ENCODE results near the gene MEIS3.

MEIS3 gene

GRCh38 chr19:47358936-47359335 lies 60.4 kb downstream of the MEIS3 start:
- DNase-seq (ENCODE audit: low read depth) = no peak

DNA sequence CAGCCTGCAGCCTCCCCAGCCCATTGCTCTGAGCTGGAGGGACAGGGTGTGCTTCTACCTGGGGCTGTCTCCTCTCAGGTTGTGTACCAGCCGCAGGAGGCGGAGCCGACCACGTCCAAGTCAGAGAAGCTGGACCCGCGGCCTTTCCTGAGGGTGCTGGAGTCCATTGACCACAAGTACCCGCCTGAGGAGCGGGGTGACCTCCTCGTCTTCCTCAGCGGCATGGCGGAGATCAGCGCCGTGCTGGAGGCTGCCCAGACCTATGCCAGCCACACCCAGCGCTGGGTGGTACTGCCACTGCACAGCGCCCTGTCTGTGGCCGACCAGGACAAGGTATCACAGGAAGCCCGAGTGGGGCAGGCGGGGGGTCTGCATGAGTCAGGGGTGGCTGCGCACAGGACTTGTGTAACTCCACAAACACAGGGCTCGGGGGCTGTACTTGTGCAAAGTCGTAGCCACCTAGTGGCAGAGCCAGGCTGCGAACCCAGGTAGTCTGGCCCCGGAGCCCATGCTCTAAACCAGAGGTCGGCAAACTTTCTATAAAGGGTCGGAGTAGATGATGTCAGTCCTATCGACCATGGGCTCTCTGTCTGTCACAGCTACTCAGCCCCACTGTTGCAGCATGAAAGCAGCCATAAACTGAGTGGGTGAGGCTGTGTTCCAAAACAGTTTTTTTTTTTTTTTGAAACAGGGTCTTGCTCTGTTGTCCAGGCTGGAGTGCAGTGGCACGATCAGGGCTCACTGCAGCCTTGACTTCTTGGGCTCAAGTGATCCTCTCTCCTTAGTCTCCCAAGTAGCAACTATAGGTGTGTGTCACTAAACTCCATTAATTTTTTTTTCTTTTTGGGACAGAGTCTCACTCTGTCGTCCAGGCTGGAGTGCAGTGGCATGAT lies 61.3 kb downstream of the MEIS3 start:
- DNase-seq (ENCODE audit: low read depth) = no peak

- DNase-seq (ENCODE audit: low read depth) = no peak
These were observed 62.4 kb downstream of the MEIS3 start for GRCh38 chr19:47356900-47357299.

- no peak for DNase-seq (ENCODE audit: low read depth)
These were observed 66.0 kb downstream of the MEIS3 start for GRCh38 chr19:47353307-47353712.
